ENCODE results near the gene PLD1. TPM values are rescaled to one million over a fixed set of nuclear protein-coding genes. Genes with fewer than 3 reads are reported as not detected.

PLD1 gene
- total and polyA plus RNA-seq, 10 of the 15 experiments (the other 5 are each of a cell fraction or from before 2014, with no cell fraction given) = 2.9 to 108 (median 3.6) TPM

DNA sequence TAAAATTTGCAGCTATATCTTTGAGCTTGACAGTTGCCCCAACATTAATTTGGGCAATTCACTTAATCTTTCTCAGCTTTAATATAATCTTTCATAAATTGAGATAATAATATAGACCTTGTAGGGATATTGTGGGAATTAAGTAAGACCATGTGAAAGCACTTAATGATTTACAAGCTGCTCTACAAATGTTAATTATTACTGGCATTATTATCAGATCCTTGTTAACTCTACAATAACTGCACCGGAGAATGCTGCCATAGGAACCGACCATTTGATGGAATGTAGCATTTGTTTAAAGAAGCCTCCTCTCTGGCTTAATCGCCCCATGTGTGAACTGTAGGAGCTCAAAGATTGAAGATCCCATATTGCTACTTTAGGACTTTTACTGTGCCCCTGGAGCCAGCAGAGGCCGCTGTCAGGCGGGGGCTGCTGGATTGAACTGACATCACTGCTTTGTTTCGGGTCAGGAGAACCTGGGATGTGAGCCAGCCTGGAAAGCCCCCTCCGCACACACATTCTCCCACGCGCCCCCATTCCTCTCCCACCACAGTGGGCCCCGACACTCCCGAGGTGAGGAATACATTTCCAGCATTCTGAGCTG is 195.9 kb downstream of the PLD1 start (continued):
- TF ChIP-seq, protein P1, sequence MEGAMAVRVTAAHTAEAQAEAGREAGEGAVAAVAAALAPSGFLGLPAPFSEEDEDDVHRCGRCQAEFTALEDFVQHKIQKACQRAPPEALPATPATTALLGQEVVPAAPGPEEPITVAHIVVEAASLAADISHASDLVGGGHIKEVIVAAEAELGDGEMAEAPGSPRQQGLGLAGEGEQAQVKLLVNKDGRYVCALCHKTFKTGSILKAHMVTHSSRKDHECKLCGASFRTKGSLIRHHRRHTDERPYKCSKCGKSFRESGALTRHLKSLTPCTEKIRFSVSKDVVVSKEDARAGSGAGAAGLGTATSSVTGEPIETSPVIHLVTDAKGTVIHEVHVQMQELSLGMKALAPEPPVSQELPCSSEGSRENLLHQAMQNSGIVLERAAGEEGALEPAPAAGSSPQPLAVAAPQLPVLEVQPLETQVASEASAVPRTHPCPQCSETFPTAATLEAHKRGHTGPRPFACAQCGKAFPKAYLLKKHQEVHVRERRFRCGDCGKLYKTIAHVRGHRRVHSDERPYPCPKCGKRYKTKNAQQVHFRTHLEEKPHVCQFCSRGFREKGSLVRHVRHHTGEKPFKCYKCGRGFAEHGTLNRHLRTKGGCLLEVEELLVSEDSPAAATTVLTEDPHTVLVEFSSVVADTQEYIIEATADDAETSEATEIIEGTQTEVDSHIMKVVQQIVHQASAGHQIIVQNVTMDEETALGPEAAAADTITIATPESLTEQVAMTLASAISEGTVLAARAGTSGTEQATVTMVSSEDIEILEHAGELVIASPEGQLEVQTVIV (IDR thresholded peaks at IDR 0.05; ENCODE audit: borderline replicate concordance, partially characterized antibody) = no peak
- TF ChIP-seq BRCA1 (IDR thresholded peaks at IDR 0.05; ENCODE audit: low read depth, low read length) = no peak
- TF ChIP-seq POLR2AphosphoS5 (IDR thresholded peaks at IDR 0.05; ENCODE audit: low read length) = no peak
- no peak for TF ChIP-seq SREBF2 (IDR thresholded peaks at IDR 0.05; ENCODE audit: low read length)
- TF ChIP-seq RAD51 (IDR thresholded peaks at IDR 0.05) = no peak
- TF ChIP-seq HDAC6 (IDR thresholded peaks at IDR 0.05; ENCODE audit: unreplicated experiment) = no peak
- no peak for TF ChIP-seq TBL1XR1 (IDR thresholded peaks at IDR 0.05; ENCODE audit: low read depth, low read length)
- TF ChIP-seq SMAD1 (IDR thresholded peaks at IDR 0.05; ENCODE audit: low read depth, partially characterized antibody) = no peak
- TF ChIP-seq NR2C2 (IDR thresholded peaks at IDR 0.05; ENCODE audit: borderline replicate concordance, control insufficient read depth, insufficient read length, low read depth) = no peak
- no peak for TF ChIP-seq MXI1 (IDR thresholded peaks at IDR 0.05; ENCODE audit: low read depth, low read length)
- no peak for TF ChIP-seq LARP7 (IDR thresholded peaks at IDR 0.05)
- TF ChIP-seq SMARCA5 (IDR thresholded peaks at IDR 0.05) = 0 out of 2 replicates have a peak, but pooled peaks have one; percentile 18
- TF ChIP-seq ZNF24 (IDR thresholded peaks at IDR 0.05) = no peak
- TF ChIP-seq, protein P2, sequence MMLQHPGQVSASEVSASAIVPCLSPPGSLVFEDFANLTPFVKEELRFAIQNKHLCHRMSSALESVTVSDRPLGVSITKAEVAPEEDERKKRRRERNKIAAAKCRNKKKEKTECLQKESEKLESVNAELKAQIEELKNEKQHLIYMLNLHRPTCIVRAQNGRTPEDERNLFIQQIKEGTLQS (IDR thresholded peaks at IDR 0.05; ENCODE audit: borderline replicate concordance, extremely low read depth, low read depth, low read length) = no peak
- TF ChIP-seq, protein P3, sequence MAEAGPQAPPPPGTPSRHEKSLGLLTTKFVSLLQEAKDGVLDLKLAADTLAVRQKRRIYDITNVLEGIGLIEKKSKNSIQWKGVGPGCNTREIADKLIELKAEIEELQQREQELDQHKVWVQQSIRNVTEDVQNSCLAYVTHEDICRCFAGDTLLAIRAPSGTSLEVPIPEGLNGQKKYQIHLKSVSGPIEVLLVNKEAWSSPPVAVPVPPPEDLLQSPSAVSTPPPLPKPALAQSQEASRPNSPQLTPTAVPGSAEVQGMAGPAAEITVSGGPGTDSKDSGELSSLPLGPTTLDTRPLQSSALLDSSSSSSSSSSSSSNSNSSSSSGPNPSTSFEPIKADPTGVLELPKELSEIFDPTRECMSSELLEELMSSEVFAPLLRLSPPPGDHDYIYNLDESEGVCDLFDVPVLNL (IDR thresholded peaks at IDR 0.05; ENCODE audit: low read depth, low read length) = no peak
- TF ChIP-seq, protein P4, sequence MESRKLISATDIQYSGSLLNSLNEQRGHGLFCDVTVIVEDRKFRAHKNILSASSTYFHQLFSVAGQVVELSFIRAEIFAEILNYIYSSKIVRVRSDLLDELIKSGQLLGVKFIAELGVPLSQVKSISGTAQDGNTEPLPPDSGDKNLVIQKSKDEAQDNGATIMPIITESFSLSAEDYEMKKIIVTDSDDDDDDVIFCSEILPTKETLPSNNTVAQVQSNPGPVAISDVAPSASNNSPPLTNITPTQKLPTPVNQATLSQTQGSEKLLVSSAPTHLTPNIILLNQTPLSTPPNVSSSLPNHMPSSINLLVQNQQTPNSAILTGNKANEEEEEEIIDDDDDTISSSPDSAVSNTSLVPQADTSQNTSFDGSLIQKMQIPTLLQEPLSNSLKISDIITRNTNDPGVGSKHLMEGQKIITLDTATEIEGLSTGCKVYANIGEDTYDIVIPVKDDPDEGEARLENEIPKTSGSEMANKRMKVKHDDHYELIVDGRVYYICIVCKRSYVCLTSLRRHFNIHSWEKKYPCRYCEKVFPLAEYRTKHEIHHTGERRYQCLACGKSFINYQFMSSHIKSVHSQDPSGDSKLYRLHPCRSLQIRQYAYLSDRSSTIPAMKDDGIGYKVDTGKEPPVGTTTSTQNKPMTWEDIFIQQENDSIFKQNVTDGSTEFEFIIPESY (IDR thresholded peaks at IDR 0.05) = no peak
- TF ChIP-seq ZNF622 (IDR thresholded peaks at IDR 0.05) = no peak
- TF ChIP-seq RAD21 (IDR thresholded peaks at IDR 0.05; ENCODE audit: insufficient read depth, low read depth, low read length) = peak; percentile 63
- no peak for TF ChIP-seq BACH1 (IDR thresholded peaks at IDR 0.05; ENCODE audit: borderline replicate concordance)
- TF ChIP-seq RBBP5 (conservative IDR thresholded peaks at IDR 0.05) = no peak
- TF ChIP-seq, protein P5, sequence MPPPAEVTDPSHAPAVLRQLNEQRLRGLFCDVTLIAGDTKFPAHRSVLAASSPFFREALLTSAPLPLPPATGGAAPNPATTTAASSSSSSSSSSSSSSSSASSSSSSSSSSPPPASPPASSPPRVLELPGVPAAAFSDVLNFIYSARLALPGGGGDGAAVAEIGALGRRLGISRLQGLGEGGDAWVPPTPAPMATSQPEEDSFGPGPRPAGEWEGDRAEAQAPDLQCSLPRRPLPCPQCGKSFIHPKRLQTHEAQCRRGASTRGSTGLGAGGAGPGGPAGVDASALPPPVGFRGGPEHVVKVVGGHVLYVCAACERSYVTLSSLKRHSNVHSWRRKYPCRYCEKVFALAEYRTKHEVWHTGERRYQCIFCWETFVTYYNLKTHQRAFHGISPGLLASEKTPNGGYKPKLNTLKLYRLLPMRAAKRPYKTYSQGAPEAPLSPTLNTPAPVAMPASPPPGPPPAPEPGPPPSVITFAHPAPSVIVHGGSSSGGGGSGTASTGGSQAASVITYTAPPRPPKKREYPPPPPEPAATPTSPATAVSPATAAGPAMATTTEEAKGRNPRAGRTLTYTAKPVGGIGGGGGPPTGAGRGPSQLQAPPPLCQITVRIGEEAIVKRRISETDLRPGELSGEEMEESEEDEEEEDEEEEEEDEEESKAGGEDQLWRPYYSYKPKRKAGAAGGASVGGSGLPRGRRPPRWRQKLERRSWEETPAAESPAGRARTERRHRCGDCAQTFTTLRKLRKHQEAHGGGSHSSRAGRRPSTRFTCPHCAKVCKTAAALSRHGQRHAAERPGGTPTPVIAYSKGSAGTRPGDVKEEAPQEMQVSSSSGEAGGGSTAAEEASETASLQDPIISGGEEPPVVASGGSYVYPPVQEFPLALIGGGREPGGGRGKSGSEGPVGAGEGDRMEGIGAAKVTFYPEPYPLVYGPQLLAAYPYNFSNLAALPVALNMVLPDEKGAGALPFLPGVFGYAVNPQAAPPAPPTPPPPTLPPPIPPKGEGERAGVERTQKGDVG (CRISPR knock-in tag; IDR thresholded peaks at IDR 0.05) = no peak

Measured in GM12878 (cell line).